ENCODE data around the gene TMEM163. TPM values are rescaled to one million over a fixed set of nuclear protein-coding genes. Genes with fewer than 3 reads are reported as not detected.
"Not testable (repeated sequence)": the region's sequence is repeated elsewhere in the genome, so short reads cannot be mapped to it uniquely, and the experiment has no call there.

TMEM163 gene
- total RNA-seq, 1 experiment from 2014 or later = 0.78 TPM

GRCh38 chr2:134640494-134640893, 78.3 kb downstream of the TMEM163 start:
- no peak for DNase-seq (ENCODE audit: low read depth)
- in situ Hi-C loops (cut with HindIII; ENCODE audit: low pct_unique_long_range_greater_than_20kb, low sequenced_read_pairs) = no loop called here

DNA sequence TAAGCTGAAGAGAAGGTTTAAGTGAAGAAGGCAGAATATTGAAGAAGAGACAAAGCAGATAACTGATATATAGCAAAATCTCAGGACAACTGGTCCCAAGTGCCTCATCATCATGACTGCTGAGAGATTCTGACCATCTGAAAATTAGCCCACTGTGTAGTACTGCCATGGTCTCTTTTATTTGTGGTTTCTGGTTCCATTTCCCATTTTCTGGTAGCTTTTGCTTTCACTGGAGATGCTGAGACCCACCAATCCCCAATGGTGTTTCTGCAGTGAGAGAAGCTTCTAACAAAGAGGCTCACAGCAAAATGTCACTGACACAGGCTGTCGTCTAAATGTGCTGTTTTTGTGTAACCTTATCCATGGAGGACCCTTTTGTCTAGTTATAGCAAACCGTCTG, 79.5 kb downstream of the TMEM163 start:
- in situ Hi-C loops (cut with HindIII; ENCODE audit: low pct_unique_long_range_greater_than_20kb, low sequenced_read_pairs) = no loop called here
- no peak for DNase-seq (ENCODE audit: low read depth)

DNA sequence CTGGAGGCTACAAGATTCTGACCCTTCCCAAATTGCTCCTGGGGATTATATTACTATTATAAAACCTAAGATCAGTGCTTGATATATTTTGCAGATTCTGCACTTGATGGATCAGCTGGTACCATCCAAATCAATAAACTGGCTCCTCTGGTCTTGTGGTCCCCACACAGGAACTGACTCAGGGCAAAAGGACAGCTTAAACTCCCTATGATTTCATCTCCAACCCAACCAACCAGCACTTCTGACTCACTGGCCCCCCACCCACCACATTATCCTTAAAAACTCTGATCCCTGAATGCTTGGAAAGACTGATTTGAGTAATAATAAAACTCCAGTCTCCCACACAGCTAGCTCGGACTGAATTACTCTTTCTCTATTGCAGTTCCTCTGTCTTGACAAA, 82.1 kb downstream of the TMEM163 start:
- in situ Hi-C loops (cut with HindIII; ENCODE audit: low pct_unique_long_range_greater_than_20kb, low sequenced_read_pairs) = no loop called here
- DNase-seq (ENCODE audit: low read depth) = no peak

DNA sequence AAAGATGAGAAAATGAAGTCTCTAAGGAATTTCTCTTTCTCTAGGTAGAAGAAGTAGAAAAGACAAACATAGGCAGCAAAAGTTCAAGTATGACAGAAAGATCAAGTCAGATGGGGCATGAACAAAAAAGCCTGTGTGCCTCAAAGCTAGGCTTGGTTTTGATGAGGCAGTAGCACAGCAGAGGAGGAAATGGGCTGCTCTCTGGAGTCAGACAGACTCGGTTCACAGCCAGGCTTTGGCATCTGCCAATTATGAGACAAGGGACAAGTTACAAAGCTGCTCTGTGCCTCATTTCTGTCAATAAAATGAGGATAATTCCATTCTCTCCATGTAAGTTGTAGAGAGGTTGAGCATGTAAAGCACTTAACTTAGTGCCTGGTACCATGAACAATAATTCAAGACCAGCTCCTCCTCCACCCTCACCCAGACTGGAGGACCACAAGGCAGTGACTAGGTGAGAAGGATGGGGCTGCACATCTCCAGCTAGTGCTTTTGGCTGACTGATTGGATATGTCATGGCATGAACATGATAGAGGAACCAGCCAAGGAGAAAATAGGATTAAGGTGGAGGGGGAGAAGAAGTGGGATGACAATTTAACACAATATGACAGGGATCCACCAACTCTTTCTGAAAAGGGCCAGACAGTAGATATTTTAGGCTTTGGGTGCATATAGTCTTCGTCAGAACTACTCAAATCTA, 84.6 kb downstream of the TMEM163 start:
- no peak for DNase-seq (ENCODE audit: low read depth)
- in situ Hi-C loops (cut with HindIII; ENCODE audit: low pct_unique_long_range_greater_than_20kb, low sequenced_read_pairs) = no loop called here

- no peak for DNase-seq (ENCODE audit: low read depth)
- in situ Hi-C loops (cut with HindIII; ENCODE audit: low pct_unique_long_range_greater_than_20kb, low sequenced_read_pairs) = no loop called here
Observed at GRCh38 chr2:134630504-134631159, 88.2 kb downstream of the TMEM163 start.

GRCh38 chr2:134628453-134628852, 90.3 kb downstream of the TMEM163 start:
- in situ Hi-C loops (cut with HindIII; ENCODE audit: low pct_unique_long_range_greater_than_20kb, low sequenced_read_pairs) = no loop called here

GRCh38 chr2:134626781-134627180, 92.0 kb downstream of the TMEM163 start:
- no peak for DNase-seq (ENCODE audit: low read depth)
- in situ Hi-C loops (cut with HindIII; ENCODE audit: low pct_unique_long_range_greater_than_20kb, low sequenced_read_pairs) = no loop called here

More at GRCh38 chr2:134628453-134628852, 90.3 kb downstream of the TMEM163 start:
- no peak for DNase-seq (ENCODE audit: low read depth)

DNA sequence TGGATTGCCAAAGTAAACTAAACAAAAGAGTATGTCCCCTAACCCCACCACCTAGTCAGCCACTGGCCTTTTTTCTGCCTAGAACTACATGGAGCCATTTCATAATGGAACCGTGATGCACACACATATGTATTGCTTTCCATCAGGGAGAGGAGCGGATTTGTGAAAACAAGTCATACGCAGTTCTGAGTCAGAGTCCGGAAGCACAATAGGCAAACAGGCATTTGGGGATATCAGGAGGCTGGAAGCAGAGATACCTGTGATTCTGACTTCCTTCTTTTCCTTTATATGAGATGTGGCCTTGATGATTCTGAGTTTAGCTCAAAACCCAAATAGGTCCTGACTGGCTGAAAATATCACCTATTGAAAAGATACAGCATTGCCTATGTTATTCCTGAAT, 93.5 kb downstream of the TMEM163 start:
- in situ Hi-C loops (cut with HindIII; ENCODE audit: low pct_unique_long_range_greater_than_20kb, low sequenced_read_pairs) = no loop called here
- DNase-seq (ENCODE audit: low read depth) = no peak

DNA sequence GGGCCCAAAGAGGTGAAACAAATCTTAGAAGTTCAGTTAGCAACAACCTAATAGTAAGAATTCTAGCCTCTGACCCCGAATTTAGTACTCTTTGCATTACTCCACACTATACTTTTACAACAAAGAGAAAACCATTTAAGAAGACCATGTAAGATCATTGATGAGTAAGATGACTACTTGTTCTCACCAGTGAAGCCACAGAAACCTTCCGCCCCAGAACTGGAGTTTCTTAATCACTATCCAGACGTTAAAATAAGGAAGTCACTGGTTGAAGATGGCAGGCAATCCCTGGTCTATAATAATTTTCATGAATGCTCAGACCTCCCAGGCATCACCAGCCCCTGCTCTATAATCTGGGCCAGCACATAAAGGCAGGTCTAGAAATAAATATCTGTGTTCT, 95.0 kb downstream of the TMEM163 start:
- in situ Hi-C loops (cut with HindIII; ENCODE audit: low pct_unique_long_range_greater_than_20kb, low sequenced_read_pairs) = no loop called here
- DNase-seq (ENCODE audit: low read depth) = no peak

- in situ Hi-C loops (cut with HindIII; ENCODE audit: low pct_unique_long_range_greater_than_20kb, low sequenced_read_pairs) = no loop called here
- no peak for DNase-seq (ENCODE audit: low read depth)
Observed at GRCh38 chr2:134623046-134623445, 95.8 kb downstream of the TMEM163 start.

DNA sequence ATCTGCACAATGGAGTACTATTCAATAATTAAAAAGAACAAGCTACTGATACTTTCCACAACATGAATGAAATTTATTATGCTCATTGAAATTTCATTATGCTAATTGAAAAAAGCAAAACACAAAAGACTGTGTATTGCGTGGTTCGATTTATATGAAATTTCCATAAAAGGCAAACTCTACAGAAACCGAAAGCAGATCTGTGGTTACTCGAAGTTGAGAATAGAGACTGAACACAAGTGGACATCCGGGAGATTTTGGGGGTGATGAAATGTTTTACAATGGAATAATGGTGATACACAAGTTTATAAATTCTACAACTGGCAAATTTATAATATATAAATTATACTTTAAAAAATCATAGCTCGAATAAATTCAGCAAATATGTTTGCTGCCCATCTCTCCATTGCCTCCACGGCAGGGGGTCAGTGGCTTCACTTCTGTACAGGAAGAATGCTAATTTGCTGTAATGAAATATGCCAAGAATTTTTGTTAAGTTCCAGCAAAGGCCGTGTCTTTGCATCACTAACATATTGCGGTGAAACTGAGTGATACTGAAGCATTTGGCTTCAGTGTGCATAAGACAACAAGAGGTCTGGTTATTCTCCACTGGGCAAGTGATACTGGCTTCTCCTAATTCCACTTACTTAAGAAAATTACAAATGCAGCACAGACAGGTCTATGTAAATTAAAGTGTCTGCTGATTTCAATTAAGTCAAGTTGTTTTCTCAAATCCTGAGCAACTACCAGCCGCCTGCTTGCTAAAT, 96.7 kb downstream of the TMEM163 start:
- no peak for DNase-seq (ENCODE audit: low read depth)
- in situ Hi-C loops (cut with HindIII; ENCODE audit: low pct_unique_long_range_greater_than_20kb, low sequenced_read_pairs) = no loop called here

GRCh38 chr2:134619250-134619649, 99.5 kb downstream of the TMEM163 start:
- DNase-seq (ENCODE audit: low read depth) = no peak
- in situ Hi-C loops (cut with HindIII; ENCODE audit: low pct_unique_long_range_greater_than_20kb, low sequenced_read_pairs) = no loop called here

DNA sequence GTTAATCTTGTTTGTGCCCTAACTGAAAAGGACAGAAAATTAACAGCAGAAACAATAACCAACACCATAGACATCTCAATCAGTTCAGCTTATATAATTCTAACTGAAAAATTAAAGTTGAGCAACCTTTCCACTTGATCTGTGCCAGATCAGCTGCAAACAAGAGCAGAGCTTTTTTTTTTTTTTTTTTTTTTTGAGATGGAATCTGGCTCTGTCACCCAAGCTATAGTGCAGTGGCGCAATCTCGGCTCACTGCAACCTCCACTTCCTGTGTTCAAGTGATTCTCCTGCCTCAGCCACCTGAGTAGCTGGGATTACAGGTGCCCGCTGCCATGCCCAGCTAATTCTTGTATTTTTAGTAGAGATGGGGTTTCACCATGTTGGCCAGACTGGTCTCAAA, 103.3 kb downstream of the TMEM163 start:
- in situ Hi-C loops (cut with HindIII; ENCODE audit: low pct_unique_long_range_greater_than_20kb, low sequenced_read_pairs); DNase-seq (ENCODE audit: low read depth): not testable (repeated sequence)

DNA sequence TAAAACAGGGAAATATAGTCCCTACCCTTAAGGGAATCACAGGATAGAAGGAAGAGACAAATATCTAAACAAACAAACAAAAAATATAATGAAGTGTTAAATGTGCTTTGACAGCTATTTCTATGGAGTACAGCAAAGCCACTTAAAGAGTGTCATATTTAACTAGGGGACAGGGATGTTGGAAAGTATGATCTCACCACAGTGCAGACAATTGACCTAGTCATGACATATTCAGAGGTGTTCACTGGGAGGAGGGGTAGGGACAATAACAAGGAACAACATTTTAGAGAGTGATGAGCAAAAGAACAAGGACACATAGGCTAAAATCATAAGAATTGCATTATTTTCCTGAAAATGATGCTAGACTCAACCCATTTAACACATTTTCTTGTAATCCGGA, 107.5 kb downstream of the TMEM163 start:
- no peak for DNase-seq (ENCODE audit: low read depth)
- in situ Hi-C loops (cut with HindIII; ENCODE audit: low pct_unique_long_range_greater_than_20kb, low sequenced_read_pairs) = no loop called here

DNA sequence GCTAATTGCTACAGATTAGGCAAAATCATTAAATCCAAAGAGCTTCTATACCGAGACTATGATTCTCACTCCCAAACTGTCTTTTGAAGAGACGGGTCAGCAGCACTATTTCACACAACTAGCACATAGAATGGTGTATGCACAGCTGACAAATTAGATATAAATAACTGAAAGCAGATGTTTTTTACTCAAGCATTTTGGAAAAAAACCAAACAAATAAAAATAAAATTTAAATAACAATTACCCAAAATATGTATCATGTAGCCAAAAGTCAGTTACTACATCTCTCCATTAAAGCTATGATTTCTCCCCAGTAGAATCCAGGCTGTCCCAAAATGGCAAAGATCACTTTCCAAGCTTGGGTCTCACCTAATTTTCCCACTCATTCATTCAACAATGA, 107.9 kb downstream of the TMEM163 start:
- in situ Hi-C loops (cut with HindIII; ENCODE audit: low pct_unique_long_range_greater_than_20kb, low sequenced_read_pairs) = no loop called here
- no peak for DNase-seq (ENCODE audit: low read depth)

GRCh38 chr2:134609924-134610513, 108.8 kb downstream of the TMEM163 start:
- in situ Hi-C loops (cut with HindIII; ENCODE audit: low pct_unique_long_range_greater_than_20kb, low sequenced_read_pairs) = no loop called here
- DNase-seq (ENCODE audit: low read depth) = no peak

- no peak for DNase-seq (ENCODE audit: low read depth)
- in situ Hi-C loops (cut with HindIII; ENCODE audit: low pct_unique_long_range_greater_than_20kb, low sequenced_read_pairs) = no loop called here
Observed at GRCh38 chr2:134603966-134604365, 114.8 kb downstream of the TMEM163 start.

DNA sequence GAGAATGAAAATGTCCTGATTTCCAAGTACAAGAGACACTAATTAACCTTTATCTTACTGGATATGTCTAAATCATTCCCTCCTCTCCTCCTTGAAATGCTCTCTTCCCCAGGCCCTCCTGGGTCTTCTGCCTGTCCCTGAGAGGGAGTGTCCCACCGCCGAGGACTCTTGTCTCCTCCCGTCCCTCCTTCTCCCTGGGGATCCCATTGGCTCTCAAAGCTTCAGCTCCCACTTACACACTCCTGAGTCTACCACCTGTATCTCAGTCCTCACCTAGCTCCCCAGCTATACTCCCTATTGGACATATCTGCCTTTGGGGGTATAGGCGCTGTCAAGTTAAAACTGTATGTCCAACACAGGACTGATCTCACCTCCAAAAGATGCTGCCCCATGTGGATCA, 116.1 kb downstream of the TMEM163 start:
- in situ Hi-C loops (cut with HindIII; ENCODE audit: low pct_unique_long_range_greater_than_20kb, low sequenced_read_pairs) = no loop called here
- DNase-seq (ENCODE audit: low read depth) = no peak

DNA sequence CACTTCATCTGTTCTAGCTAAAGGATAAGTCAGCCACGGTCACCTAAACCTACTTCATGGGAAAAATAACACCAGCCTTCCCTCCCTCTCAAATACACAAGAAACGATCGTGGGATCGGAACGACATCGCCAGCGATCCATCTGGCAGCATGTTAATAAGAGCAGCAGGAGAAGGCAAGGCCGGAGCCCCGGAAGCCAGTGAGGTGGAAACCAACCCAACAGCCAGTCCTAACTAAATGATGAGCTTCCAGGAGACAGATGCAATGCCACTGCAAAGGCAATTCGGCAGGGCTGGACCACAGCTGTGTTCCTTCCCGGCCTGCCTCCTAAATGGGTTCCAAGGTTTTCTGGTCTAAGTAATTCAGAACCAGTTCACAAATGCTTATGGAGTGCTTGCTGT, 117.5 kb downstream of the TMEM163 start:
- DNase-seq (ENCODE audit: low read depth) = no peak
- in situ Hi-C loops (cut with HindIII; ENCODE audit: low pct_unique_long_range_greater_than_20kb, low sequenced_read_pairs) = no loop called here

Measured in Caki2 (cell line).